Dendritic cell treated with granulocyte-macrophage colony-stimulating factor and Interleukin-4, amounts not matched to agents 40 ng/mL and 50 ng/mL, for 4 days (primary cell): ENCODE results near the gene ATOX1.
"Not testable (repeated sequence)": the region's sequence is repeated elsewhere in the genome, so short reads cannot be mapped to it uniquely, and the experiment has no call there.

ENCODE experiments used
- H3K27ac Mint-ChIP-seq: one replicate; pipeline ENCODE4 v1.8.0; 2022; ENCODE audit warnings: mild to moderate bottlenecking, mixed read lengths
- H3K27me3 Mint-ChIP-seq: one replicate; pipeline ENCODE4 v1.8.0; 2022; ENCODE audit warnings: mild to moderate bottlenecking, mixed read lengths
- H3K36me3 Mint-ChIP-seq: one replicate; pipeline ENCODE4 v1.8.0; 2022; ENCODE audit warnings: low read depth, mixed read lengths
- H3K4me1 Mint-ChIP-seq: one replicate; pipeline ENCODE4 v1.8.0; 2022; ENCODE audit warnings: low read depth, mixed read lengths
- H3K4me3 Mint-ChIP-seq: one replicate; pipeline ENCODE4 v1.8.0; 2022; ENCODE audit warnings: mild to moderate bottlenecking, moderate library complexity, mixed read lengths
- H3K9me3 Mint-ChIP-seq: one replicate; pipeline ENCODE4 v1.8.0; 2022; ENCODE audit warnings: mixed read lengths
- intact Hi-C: fragments of 100-400 bp; cut with micrococcal nuclease; formaldehyde crosslinking; loops from one replicate; pipeline ENCODE4 v1.15.0; 2022

Gene ATOX1

GRCh38 chr5:151758430-151759241 is at the start of gene ATOX1:
Gene ATOX1, minus strand, starts transcription at chr5:151758631. Its CDS starts 80 bp downstream, at chr5:151758551.
- no peaks in the 10 kb centered on the region for H3K9me3 Mint-ChIP-seq
- peak within 1 kb of the TSS; percentile 87 for H3K4me3 Mint-ChIP-seq
- H3K27ac Mint-ChIP-seq = peak within 1 kb of the TSS; percentile 83
- peaks cover 34% of the 10 kb centered on the region for H3K4me1 Mint-ChIP-seq
- intact Hi-C loops = loop anchor here (1.0 to 10.0 kb wide), 2 partner anchors 13 to 504 kb away; partner anchors contain the start of genes G3BP1 and GM2A
- peaks cover 14% of the 10 kb centered on the region for H3K36me3 Mint-ChIP-seq
- H3K27me3 Mint-ChIP-seq = no peaks in the 10 kb centered on the region

GRCh38 chr5:151805414-151806223 is 47.2 kb upstream of the ATOX1 start:
- peaks cover 6% of the 10 kb centered on the region for H3K4me1 Mint-ChIP-seq
- no peak overlapping the region for H3K4me3 Mint-ChIP-seq
- no peaks in the 10 kb centered on the region for H3K27me3 Mint-ChIP-seq
- no peak overlapping the region for H3K27ac Mint-ChIP-seq
- peaks cover 1% of the 10 kb centered on the region for H3K9me3 Mint-ChIP-seq
- intact Hi-C loops = no loop called here
- peaks cover 94% of the 10 kb centered on the region for H3K36me3 Mint-ChIP-seq

GRCh38 chr5:151800532-151800931 is 42.1 kb upstream of the ATOX1 start:
- Mint-ChIP-seq H3K27me3 (no peaks in the 10 kb centered on the region), H3K9me3 (no peaks in the 10 kb centered on the region), H3K4me3 (no peak overlapping the region), H3K4me1 (peaks cover 8% of the 10 kb centered on the region), H3K27ac (no peak overlapping the region), H3K36me3 (peaks cover 99% of the 10 kb centered on the region)
- intact Hi-C loops = no loop called here

- no peaks in the 10 kb centered on the region for H3K9me3 Mint-ChIP-seq
- H3K4me1 Mint-ChIP-seq = peaks cover 8% of the 10 kb centered on the region
- no peaks in the 10 kb centered on the region for H3K27me3 Mint-ChIP-seq
- H3K27ac Mint-ChIP-seq = no peak overlapping the region
- peaks cover 99% of the 10 kb centered on the region for H3K36me3 Mint-ChIP-seq
- no peak overlapping the region for H3K4me3 Mint-ChIP-seq
- intact Hi-C loops = no loop called here
These were observed 41.0 kb upstream of the ATOX1 start for GRCh38 chr5:151799407-151799806.

GRCh38 chr5:151798674-151799073 is 40.2 kb upstream of the ATOX1 start:
- Mint-ChIP-seq H3K4me3 (no peak overlapping the region), H3K27ac (no peak overlapping the region), H3K9me3 (no peaks in the 10 kb centered on the region), H3K27me3 (no peaks in the 10 kb centered on the region), H3K4me1 (peaks cover 8% of the 10 kb centered on the region), H3K36me3 (peaks cover 99% of the 10 kb centered on the region)
- intact Hi-C loops = no loop called here

- Mint-ChIP-seq H3K4me1 (peaks cover 8% of the 10 kb centered on the region), H3K27ac (no peak overlapping the region), H3K27me3 (no peaks in the 10 kb centered on the region), H3K36me3 (peaks cover 100% of the 10 kb centered on the region), H3K4me3 (no peak overlapping the region), H3K9me3 (no peaks in the 10 kb centered on the region)
- intact Hi-C loops = no loop called here
These were observed 37.0 kb upstream of the ATOX1 start for GRCh38 chr5:151795426-151795825.

GRCh38 chr5:151793358-151793757 is 34.9 kb upstream of the ATOX1 start:
- no peak overlapping the region for H3K4me3 Mint-ChIP-seq
- no peaks in the 10 kb centered on the region for H3K9me3 Mint-ChIP-seq
- peaks cover 100% of the 10 kb centered on the region for H3K36me3 Mint-ChIP-seq
- no peak overlapping the region for H3K27ac Mint-ChIP-seq
- H3K4me1 Mint-ChIP-seq = peaks cover 6% of the 10 kb centered on the region
- intact Hi-C loops = no loop called here
- H3K27me3 Mint-ChIP-seq = no peaks in the 10 kb centered on the region

- intact Hi-C loops = no loop called here
These were observed 29.4 kb upstream of the ATOX1 start for GRCh38 chr5:151787817-151788216.

GRCh38 chr5:151786468-151786867 is 28.0 kb upstream of the ATOX1 start:
- Mint-ChIP-seq H3K27ac (no peak overlapping the region), H3K4me1 (no peaks in the 10 kb centered on the region), H3K4me3 (no peak overlapping the region), H3K27me3 (no peaks in the 10 kb centered on the region), H3K9me3 (no peaks in the 10 kb centered on the region), H3K36me3 (peaks cover 53% of the 10 kb centered on the region)
- intact Hi-C loops = no loop called here

More at GRCh38 chr5:151787817-151788216, 29.4 kb upstream of the ATOX1 start:
- H3K4me3 Mint-ChIP-seq = no peak overlapping the region
- H3K27ac Mint-ChIP-seq = no peak overlapping the region
- no peaks in the 10 kb centered on the region for H3K27me3 Mint-ChIP-seq
- H3K9me3 Mint-ChIP-seq = no peaks in the 10 kb centered on the region
- no peaks in the 10 kb centered on the region for H3K4me1 Mint-ChIP-seq
- peaks cover 67% of the 10 kb centered on the region for H3K36me3 Mint-ChIP-seq

GRCh38 chr5:151784141-151784540 is 25.7 kb upstream of the ATOX1 start:
- no peak overlapping the region for H3K4me3 Mint-ChIP-seq
- intact Hi-C loops = no loop called here
- no peaks in the 10 kb centered on the region for H3K9me3 Mint-ChIP-seq
- no peaks in the 10 kb centered on the region for H3K27me3 Mint-ChIP-seq
- peaks cover 16% of the 10 kb centered on the region for H3K4me1 Mint-ChIP-seq
- H3K27ac Mint-ChIP-seq = no peak overlapping the region
- H3K36me3 Mint-ChIP-seq = peaks cover 33% of the 10 kb centered on the region

GRCh38 chr5:151783664-151784063 is 25.2 kb upstream of the ATOX1 start:
- intact Hi-C loops, H3K4me3 Mint-ChIP-seq, H3K9me3 Mint-ChIP-seq, H3K27ac Mint-ChIP-seq, H3K27me3 Mint-ChIP-seq: not testable (repeated sequence)
- H3K36me3 Mint-ChIP-seq = peaks cover 33% of the 10 kb centered on the region
- peaks cover 21% of the 10 kb centered on the region for H3K4me1 Mint-ChIP-seq

GRCh38 chr5:151781201-151781600 is 22.8 kb upstream of the ATOX1 start:
- no peak overlapping the region for H3K27ac Mint-ChIP-seq
- intact Hi-C loops = no loop called here
- peaks cover 44% of the 10 kb centered on the region for H3K4me1 Mint-ChIP-seq
- no peaks in the 10 kb centered on the region for H3K9me3 Mint-ChIP-seq
- H3K36me3 Mint-ChIP-seq = peaks cover 37% of the 10 kb centered on the region
- no peak overlapping the region for H3K4me3 Mint-ChIP-seq
- no peaks in the 10 kb centered on the region for H3K27me3 Mint-ChIP-seq

- H3K9me3 Mint-ChIP-seq = no peaks in the 10 kb centered on the region
- H3K4me1 Mint-ChIP-seq = peaks cover 53% of the 10 kb centered on the region
- peaks cover 35% of the 10 kb centered on the region for H3K36me3 Mint-ChIP-seq
- H3K4me3 Mint-ChIP-seq = no peak overlapping the region
- no peaks in the 10 kb centered on the region for H3K27me3 Mint-ChIP-seq
- H3K27ac Mint-ChIP-seq = no peak overlapping the region
- intact Hi-C loops = no loop called here
These were observed 21.9 kb upstream of the ATOX1 start for GRCh38 chr5:151780348-151780747.

- Mint-ChIP-seq H3K4me3 (no peak overlapping the region), H3K27ac (no peak overlapping the region), H3K27me3 (no peaks in the 10 kb centered on the region), H3K4me1 (peaks cover 55% of the 10 kb centered on the region), H3K9me3 (no peaks in the 10 kb centered on the region), H3K36me3 (peaks cover 35% of the 10 kb centered on the region)
- intact Hi-C loops = no loop called here
These were observed 21.2 kb upstream of the ATOX1 start for GRCh38 chr5:151779531-151780125.
